Thyroid gland (tissue), 4 donors: ENCODE measurements around the gene BOK. TPM values are rescaled to one million over a fixed set of nuclear protein-coding genes. Genes with fewer than 3 reads are reported as not detected.
"Not testable (repeated sequence)": the region's sequence is repeated elsewhere in the genome, so short reads cannot be mapped to it uniquely, and the experiment has no call there.

Source experiments
- DNase-seq, 2 donors: peaks; one replicate each; pipeline ENCODE4 v3.0.0-alpha.2; 2019
- H3K27ac ChIP-seq, 3 donors: fragments of 200-600 bp; sonication (generic); 1 replicate in 2 of 3; 2 replicates in 1 of 3; pipeline ENCODE4 v1.5.1; 2016 to 2019; ENCODE audit warnings: mild to moderate bottlenecking in 1 of 3, moderate library complexity in 1 of 3
- H3K27me3 ChIP-seq: fragments of 200-600 bp; sonication (generic); one replicate; pipeline ENCODE4 v1.5.1; 2019
- H3K36me3 ChIP-seq, 2 donors: fragments of 200-600 bp; sonication (generic); one replicate each; pipeline ENCODE4 v1.5.1; 2016 to 2019
- H3K4me1 ChIP-seq, 2 donors: fragments of 200-600 bp; sonication (generic); one replicate each; pipeline ENCODE4 v1.5.1; 2017 to 2019
- H3K4me3 ChIP-seq, 3 donors: fragments of 200-600 bp; sonication (generic); replicated peaks in 1 of 3; 1 replicate in 2 of 3; 2 replicates in 1 of 3; pipeline ENCODE4 v1.5.1; 2016; ENCODE audit warnings: mild to moderate bottlenecking in 1 of 3
- H3K9me3 ChIP-seq: fragments of 200-600 bp; sonication (generic); one replicate; pipeline ENCODE4 v1.5.1; 2017
- CTCF ChIP-seq, 6 experiments: fragments of 200-600 bp in 3 of 6; fragments of 450-650 bp in 3 of 6; sonication (generic) in 3 of 6; IDR thresholded peaks; one replicate each; pipeline ENCODE4 v1.5.1; 2016 to 2019; ENCODE audit warnings: antibody characterized with exemption in 6 of 6, mild to moderate bottlenecking in 2 of 6, inconsistent platforms in 1 of 6, moderate library complexity in 1 of 6
- POLR2A ChIP-seq, 2 donors: fragments of 450-650 bp; IDR thresholded peaks; one replicate each; pipeline ENCODE4 v1.6.1; 2017; ENCODE audit warnings: antibody characterized with exemption in 2 of 2, mild to moderate bottlenecking in 2 of 2, moderate library complexity in 1 of 2
- WGBS, 2 donors: methylation state at CpG; one replicate each; pipeline ENCODE4 v1.1.5; 2017; 5-methylcytosine and 5-hydroxymethylcytosine counted together
- intact Hi-C: fragments of 100-400 bp; cut with DNase I; formaldehyde crosslinking; loops from one replicate; pipeline ENCODE4 v1.15.1; 2023
- total RNA-seq, 4 donors: library from RNA; depleted of rRNA; stranded (reverse); fragments of >200 nt; gene quantifications; one replicate each; pipeline ENCODE4 v1.2.3, GENCODE V29; 2016

Gene BOK
- total RNA-seq, 4 donors from 2014 or later: 22.2 to 32.1 (median 27.0) TPM

GRCh38 chr2:241564596-241565410, 6.3 kb downstream of the BOK start:
- Histone ChIP-seq H3K4me3 (no peak overlapping the region), H3K27ac (no peak overlapping the region), H3K36me3 (no peaks in the 10 kb centered on the region), H3K27me3 (no peaks in the 10 kb centered on the region), H3K9me3 (no peaks in the 10 kb centered on the region), H3K4me1 (peaks cover 15 to 25% of the 10 kb centered on the region in 2 donors)
- WGBS, 2 donors: 82 to 94% methylated on average over 14 to 27 of the region's 36 CpGs
- intact Hi-C loops: no loop called here
- TF ChIP-seq POLR2A (IDR thresholded peaks at IDR 0.05): no peak
- DNase-seq: no peak

- peaks cover 10 to 18% of the 10 kb centered on the region in 2 donors for H3K4me1 ChIP-seq
- DNase-seq: no peak
- H3K36me3 ChIP-seq: no peaks in the 10 kb centered on the region
- whole genome bisulfite sequencing, 2 donors: 73 to 74% methylated on average over 8 to 10 of the region's 10 CpGs
- H3K9me3 ChIP-seq: no peaks in the 10 kb centered on the region
- H3K27me3 ChIP-seq: no peaks in the 10 kb centered on the region
- no peak overlapping the region for H3K27ac ChIP-seq
- no peak for TF ChIP-seq POLR2A (IDR thresholded peaks at IDR 0.05)
- H3K4me3 ChIP-seq: no peak overlapping the region
- intact Hi-C loops: no loop called here
These were observed 6.9 kb downstream of the BOK start for GRCh38 chr2:241565411-241565810.

GRCh38 chr2:241566021-241566420, 7.5 kb downstream of the BOK start:
- H3K36me3 ChIP-seq, H3K27ac ChIP-seq, H3K4me3 ChIP-seq, intact Hi-C loops, H3K9me3 ChIP-seq, H3K27me3 ChIP-seq, DNase-seq: not testable (repeated sequence)
- 92 to 93% methylated on average over 11 of the region's 11 CpGs for WGBS, 2 donors
- peaks cover 5 to 12% of the 10 kb centered on the region in 2 donors for H3K4me1 ChIP-seq

GRCh38 chr2:241566468-241566867, 7.9 kb downstream of the BOK start:
- intact Hi-C loops: no loop called here
- TF ChIP-seq CTCF (IDR thresholded peaks at IDR 0.05) (no peak), POLR2A (IDR thresholded peaks at IDR 0.05) (no peak)
- peaks cover 5 to 10% of the 10 kb centered on the region in 2 donors for H3K4me1 ChIP-seq

GRCh38 chr2:241567266-241567665, 8.7 kb downstream of the BOK start:
- H3K36me3 ChIP-seq, H3K4me3 ChIP-seq, H3K27me3 ChIP-seq, H3K9me3 ChIP-seq, H3K4me1 ChIP-seq, DNase-seq, intact Hi-C loops, H3K27ac ChIP-seq: not testable (repeated sequence)
- WGBS, 2 donors: 95 to 100% methylated on average over 2 to 15 of the region's 15 CpGs

More at GRCh38 chr2:241566468-241566867, 7.9 kb downstream of the BOK start:
- Histone ChIP-seq H3K4me3 (no peak overlapping the region), H3K27ac (no peak overlapping the region), H3K9me3 (no peaks in the 10 kb centered on the region), H3K36me3 (no peaks in the 10 kb centered on the region), H3K27me3 (no peaks in the 10 kb centered on the region)
- DNase-seq: no peak
- 82 to 85% methylated on average over 7 of the region's 7 CpGs for WGBS, 2 donors

- 95 to 96% methylated on average over 8 of the region's 8 CpGs for WGBS, 2 donors
- Histone ChIP-seq H3K27me3 (no peaks in the 10 kb centered on the region), H3K27ac (no peak overlapping the region), H3K4me1 (no peaks in the 10 kb centered on the region), H3K9me3 (no peaks in the 10 kb centered on the region), H3K36me3 (no peaks in the 10 kb centered on the region), H3K4me3 (no peak overlapping the region)
- TF ChIP-seq CTCF (IDR thresholded peaks at IDR 0.05) (no peak), POLR2A (IDR thresholded peaks at IDR 0.05) (no peak)
- no peak for DNase-seq
- intact Hi-C loops: no loop called here
These were observed 9.2 kb downstream of the BOK start for GRCh38 chr2:241567776-241568175.

- peak in 1 of 2 donors; percentile 20 for DNase-seq
- no peak for TF ChIP-seq POLR2A (IDR thresholded peaks at IDR 0.05)
- no peak for TF ChIP-seq CTCF (IDR thresholded peaks at IDR 0.05)
- H3K4me3 ChIP-seq: no peak overlapping the region
- no peaks in the 10 kb centered on the region for H3K9me3 ChIP-seq
- peaks cover 0 to 7% of the 10 kb centered on the region in 2 donors for H3K36me3 ChIP-seq
- H3K27me3 ChIP-seq: no peaks in the 10 kb centered on the region
- 55 to 84% methylated on average over 4 of the region's 4 CpGs for WGBS, 2 donors
- H3K27ac ChIP-seq: no peak overlapping the region
- intact Hi-C loops: no loop called here
- H3K4me1 ChIP-seq: no peaks in the 10 kb centered on the region
These were observed 10.2 kb downstream of the BOK start for GRCh38 chr2:241568726-241569125.
